KBM-7 (cell line): Measurements from ENCODE around the gene PDCD4.

Source experiments
- DNase-seq: peaks from one replicate; pipeline ENCODE4 v3.0.0-alpha.2; 2015
- in situ Hi-C: fragments of 300-500 bp; cut with MboI; formaldehyde crosslinking; loops from 2 replicates; pipeline ENCODE4 v1.14.3; 2020; ENCODE audit warnings: low sequenced_read_pairs, low pct_unique_long_range_greater_than_20kb, mixed read lengths

PDCD4 gene

GRCh38 chr10:110871298-110872084, at the start of gene PDCD4:
TSS of gene PDCD4 (plus strand) at chr10:110871928. CDS start at chr10:110876028, 4,100 bp downstream.
- in situ Hi-C loops, result no loop called here
- DNase-seq, result peak; percentile 99

GRCh38 chr10:110822035-110822711, 49.6 kb upstream of the PDCD4 start:
- in situ Hi-C loops, result no loop called here
- no peak for DNase-seq

GRCh38 chr10:110822712-110823311, 48.9 kb upstream of the PDCD4 start:
- DNase-seq, result no peak

GRCh38 chr10:110824152-110824441, 47.6 kb upstream of the PDCD4 start:
- no peak for DNase-seq
- in situ Hi-C loops, result no loop called here

More at GRCh38 chr10:110822712-110823311, 48.9 kb upstream of the PDCD4 start:
- in situ Hi-C loops, result no loop called here

DNA sequence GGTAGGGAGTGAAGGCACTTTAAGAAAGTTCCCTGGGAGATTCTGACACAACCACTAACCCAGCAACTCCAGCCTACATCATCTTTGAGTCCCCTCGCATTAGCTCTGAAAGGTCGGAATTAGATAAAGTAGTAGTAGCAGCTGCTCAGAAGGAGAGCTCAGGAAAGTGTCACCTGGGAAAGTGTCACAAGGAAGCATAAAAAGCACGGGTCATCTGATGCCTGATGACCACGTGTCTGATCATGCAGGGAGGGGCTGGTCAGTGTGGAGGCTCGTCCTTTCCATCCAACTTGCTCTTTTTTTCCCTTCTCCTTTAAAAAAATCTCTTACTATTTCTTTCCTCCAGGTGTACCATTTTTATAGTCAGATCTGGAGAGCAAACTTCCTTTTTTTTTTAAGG, 47.1 kb upstream of the PDCD4 start:
- in situ Hi-C loops, result no loop called here

DNA sequence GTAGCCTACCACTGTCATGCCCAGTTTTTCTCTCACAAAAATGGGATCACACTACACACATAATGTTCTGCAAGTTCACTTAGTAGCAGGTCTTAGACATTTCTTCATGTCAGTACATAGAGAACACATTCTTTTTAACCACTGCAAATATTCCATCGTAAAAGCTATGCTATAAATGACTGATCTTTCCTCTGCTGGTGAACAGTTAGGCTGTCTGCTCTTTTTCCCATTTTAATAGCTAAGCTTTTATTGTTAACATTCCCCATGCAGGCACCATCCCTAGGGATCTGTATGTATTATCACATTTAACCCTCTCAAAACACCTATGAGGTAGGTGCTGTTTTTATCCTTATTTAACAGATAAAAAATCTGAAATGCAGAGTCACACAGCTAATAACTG, 46.2 kb upstream of the PDCD4 start:
- in situ Hi-C loops, result no loop called here
- no peak for DNase-seq

More for the DNA sequence above, 47.1 kb upstream of the PDCD4 start:
- DNase-seq, result no peak

GRCh38 chr10:110827410-110827809, 44.3 kb upstream of the PDCD4 start:
- in situ Hi-C loops, result no loop called here
- DNase-seq, result no peak

- DNase-seq, result no peak
- in situ Hi-C loops, result no loop called here
These were observed 43.9 kb upstream of the PDCD4 start for GRCh38 chr10:110827875-110828274.

DNA sequence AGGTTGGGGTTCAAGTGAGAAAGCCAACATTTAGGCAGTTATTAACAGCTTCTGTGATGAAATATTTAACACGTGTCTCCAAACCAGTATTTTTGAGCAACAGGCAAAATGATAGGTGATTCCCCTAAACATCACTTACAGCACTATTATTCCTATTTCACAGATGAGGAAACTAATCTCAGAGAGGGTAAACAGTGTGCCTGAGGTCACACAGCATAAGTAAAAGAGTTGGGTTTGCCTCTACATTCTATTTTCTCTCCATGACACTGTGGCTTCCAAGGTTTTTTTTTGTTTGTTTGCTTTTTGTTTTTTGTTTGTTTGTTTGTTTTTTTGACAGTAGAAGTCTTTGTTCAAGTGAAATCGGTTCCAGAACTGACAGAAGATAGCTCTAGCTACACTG, 43.2 kb upstream of the PDCD4 start:
- in situ Hi-C loops, result no loop called here
- DNase-seq, result no peak

- DNase-seq, result no peak
- in situ Hi-C loops, result no loop called here
These were observed 41.9 kb upstream of the PDCD4 start for GRCh38 chr10:110829721-110830410.

- no peak for DNase-seq
- in situ Hi-C loops, result no loop called here
These were observed 38.3 kb upstream of the PDCD4 start for GRCh38 chr10:110833234-110833940.

DNA sequence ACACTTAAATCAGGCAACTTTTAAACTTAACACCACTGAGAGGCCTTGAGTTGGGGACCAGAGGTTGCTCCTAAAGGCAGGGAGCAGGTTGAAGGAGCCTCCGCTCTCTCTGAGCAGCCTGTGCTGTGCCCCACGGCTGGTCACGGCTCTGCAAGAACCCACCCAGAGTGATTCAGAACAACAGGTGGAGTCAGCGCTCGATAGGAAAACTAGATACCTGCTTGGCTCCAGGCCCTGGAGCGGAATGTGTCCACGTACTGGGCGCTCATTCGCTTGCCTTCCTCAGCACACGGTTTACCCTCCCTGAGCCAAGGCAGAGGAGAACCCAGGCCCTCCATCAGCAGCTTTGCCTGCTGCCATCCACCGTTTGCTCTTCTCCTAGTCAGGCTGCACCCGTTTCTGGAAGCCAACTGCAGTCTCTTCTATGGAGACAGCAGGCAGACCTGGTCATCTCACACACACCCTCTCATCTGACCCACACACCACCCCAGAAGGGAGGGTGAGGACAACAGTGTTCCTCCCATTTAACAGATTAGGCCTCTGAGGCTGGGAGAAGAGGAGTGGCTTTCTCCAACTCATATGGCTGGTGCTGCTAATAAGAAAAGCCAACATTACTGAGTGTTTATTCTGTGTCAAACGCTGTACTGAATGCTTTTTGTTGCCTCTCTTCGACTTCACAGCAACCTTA, 37.6 kb upstream of the PDCD4 start:
- no peak for DNase-seq
- in situ Hi-C loops, result no loop called here

DNA sequence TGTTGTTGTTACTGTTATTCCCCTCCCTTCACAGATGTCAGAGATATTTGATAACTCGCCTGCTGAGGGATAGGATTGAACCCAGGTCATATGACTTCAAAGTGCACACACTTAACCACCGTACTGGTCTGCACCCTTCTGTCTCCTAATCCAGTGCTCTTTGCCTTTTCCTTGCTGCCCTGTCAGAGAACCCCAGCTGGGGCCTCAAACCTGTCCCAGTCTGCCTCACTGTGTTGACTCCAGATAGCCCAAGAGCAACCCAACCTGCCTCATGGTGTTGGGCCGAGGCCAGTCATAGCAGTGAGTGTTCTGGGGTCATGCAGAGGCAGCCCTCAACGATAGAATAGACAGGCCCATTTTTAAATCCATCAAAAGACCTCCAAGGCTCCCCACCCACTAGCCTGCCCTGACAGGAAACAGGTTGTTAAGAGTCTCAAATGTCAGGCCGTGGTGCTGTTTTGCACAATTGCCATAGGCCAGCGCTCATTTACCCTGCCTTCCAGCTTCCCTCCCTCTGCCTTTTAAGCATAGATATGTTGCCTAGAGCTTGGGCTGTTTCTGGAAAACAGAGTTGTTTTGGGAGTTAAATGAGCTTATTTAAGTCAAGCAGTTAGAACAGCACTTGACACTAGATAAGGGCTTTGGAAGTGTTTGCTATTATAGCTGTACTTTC, 37.0 kb upstream of the PDCD4 start:
- peak; percentile 94 for DNase-seq
- in situ Hi-C loops, result no loop called here

DNA sequence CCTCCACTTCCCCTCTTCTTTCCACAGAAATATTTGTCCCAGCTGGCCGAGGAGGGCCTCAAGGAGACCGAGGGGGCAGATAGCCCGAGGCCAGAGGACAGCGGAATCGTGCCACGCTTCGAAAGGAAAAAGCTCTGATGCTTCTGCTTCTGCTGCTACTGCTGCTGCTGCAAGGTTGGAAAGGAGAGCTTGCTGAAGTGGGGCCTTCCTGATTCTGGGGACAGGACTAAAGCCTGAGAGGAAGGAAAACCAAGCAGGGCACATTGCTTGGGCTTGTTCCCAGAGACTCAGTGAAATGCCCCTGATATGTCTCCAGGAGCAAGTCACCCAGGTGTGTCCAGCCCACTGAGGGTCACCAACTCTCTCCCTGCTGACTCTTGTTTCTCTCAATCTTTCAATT, 35.9 kb upstream of the PDCD4 start:
- in situ Hi-C loops, result no loop called here
- DNase-seq, result no peak

GRCh38 chr10:110836706-110837105, 35.0 kb upstream of the PDCD4 start:
- in situ Hi-C loops, result no loop called here
- no peak for DNase-seq

DNA sequence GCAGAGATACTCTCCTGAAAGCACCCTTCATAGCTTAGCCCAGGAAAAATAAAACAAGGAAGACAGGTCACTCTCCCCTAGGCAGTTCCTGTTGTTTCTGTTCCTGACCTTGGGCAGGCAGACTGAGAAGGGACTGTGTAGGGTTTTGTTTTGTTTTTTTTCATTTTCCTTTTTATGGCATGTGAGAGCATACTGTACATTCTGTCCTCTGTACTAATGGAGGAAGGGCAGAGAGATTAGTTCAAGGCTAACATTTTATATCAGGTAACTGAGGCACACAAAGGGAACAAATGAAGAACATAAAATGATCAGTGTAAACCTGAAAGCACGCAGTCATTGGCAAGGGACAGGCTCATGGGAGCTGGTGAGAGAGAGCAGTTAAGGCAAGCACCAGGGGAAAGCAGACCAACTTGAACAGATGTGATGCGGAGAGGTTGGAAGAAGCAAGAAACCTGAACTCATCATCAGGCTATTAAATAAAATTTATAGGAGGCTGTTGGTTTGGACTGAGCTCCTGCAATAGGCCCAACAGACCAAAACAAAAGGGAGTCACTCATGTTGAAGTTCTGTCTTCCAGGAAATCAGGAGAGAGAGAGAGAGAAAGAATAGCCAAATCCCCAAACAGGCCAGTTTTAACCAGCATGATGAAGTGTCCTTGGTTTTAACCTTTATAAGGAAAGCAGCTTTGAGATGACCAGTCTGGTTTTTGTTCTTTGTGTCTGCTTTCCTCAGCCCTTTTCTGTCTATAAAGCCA, 34.1 kb upstream of the PDCD4 start:
- DNase-seq, result no peak
- in situ Hi-C loops, result no loop called here

DNA sequence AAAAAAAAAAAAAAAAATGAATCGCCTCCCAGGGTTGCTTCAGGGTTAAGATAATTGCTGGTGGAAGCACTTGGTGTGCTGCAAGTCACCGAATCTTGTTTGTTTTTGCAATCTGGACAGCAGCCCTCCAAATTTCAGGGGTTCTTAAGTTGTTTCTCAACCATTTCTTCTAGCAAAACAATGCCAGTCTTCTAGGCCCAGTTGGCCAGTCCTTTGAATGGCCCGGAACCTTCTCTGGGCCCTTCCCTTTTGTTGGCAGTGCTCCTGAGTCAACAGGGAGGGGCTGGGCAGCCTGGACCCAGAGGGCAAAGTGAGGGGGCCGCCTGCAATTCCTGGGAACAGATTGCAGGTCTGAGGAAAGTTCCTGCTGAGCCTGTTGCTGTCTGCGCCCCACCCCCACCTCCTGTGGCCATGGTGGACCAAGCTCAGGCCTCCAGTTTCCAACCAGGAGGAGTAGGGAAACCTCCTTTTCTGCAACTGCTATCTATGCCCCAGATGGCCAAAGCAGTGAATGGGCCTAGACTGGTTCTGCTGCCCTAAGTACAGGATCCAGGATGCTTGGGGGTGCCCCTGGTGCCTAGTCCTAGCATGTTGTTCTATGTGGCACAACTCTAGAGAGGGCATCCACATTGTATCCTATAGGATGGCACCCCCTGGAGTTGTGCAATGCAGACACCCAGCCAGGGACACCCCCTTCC, 31.4 kb upstream of the PDCD4 start:
- DNase-seq, result no peak
- in situ Hi-C loops, result no loop called here
